Measurements from ENCODE around the gene PALD1.
"Not testable (repeated sequence)": the region's sequence is repeated elsewhere in the genome, so short reads cannot be mapped to it uniquely, and the experiment has no call there.

PALD1 gene

GRCh38 chr10:70600512-70601395 is 122.2 kb downstream of the PALD1 start:
- no peak for DNase-seq (ENCODE audit: insufficient read length, low spot score)
- FAIRE-seq, result no peak

GRCh38 chr10:70601746-70602145 is 123.2 kb downstream of the PALD1 start:
- DNase-seq (ENCODE audit: insufficient read length, low spot score), result no peak
- FAIRE-seq, result no peak

DNA sequence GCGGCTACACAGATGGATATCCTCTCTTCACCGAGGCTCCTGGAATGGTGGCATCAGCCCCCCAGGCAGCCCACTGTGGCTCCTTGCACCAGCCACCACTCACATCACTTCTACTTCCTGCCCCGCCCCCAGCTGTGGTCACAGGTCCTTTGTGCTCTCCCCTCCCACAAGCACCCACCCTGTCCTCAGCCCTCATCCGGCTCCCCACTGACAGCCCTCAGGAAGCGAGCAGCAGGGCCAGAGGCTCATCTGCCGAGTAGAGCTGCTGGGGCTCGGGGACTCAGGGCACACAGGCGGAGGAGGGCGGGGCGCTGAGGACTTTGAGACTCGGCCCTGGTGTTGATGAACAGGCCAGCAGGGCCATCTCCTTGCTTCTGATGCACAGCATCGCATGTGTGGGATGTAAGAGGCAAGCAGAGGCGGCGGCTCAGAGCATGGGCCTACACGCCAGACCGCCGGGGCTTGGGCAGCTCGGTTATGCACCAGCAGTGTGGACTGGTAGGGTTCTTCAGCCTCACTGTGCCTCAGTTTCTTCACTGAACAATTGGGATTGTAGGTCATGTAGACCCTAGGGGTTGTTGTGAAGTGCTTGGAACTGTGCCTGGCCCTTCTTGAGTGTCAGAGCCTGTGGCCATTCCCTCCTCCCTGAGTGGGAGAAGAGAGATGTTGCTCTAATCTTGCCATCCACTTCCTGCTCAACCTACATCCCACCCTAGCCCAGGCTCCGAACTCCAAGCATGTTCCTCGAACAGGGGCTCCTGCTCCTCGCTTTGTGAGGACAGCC is 124.3 kb downstream of the PALD1 start, which contains the start of gene PRF1:
Gene PRF1, minus strand, starts transcription at position 77 of the 784 bp plus-strand sequence. CDS start 1,839 bp downstream, outside the sequence.
- no peak for FAIRE-seq
- DNase-seq (ENCODE audit: insufficient read length, low spot score), result no peak

- DNase-seq (ENCODE audit: insufficient read length, low spot score) (no peak), FAIRE-seq (no peak)
Measured at GRCh38 chr10:70603449-70603801, 124.9 kb downstream of the PALD1 start.

- FAIRE-seq (no peak), DNase-seq (ENCODE audit: insufficient read length, low spot score) (no peak)
Measured at GRCh38 chr10:70604106-70604505, 125.5 kb downstream of the PALD1 start.

DNA sequence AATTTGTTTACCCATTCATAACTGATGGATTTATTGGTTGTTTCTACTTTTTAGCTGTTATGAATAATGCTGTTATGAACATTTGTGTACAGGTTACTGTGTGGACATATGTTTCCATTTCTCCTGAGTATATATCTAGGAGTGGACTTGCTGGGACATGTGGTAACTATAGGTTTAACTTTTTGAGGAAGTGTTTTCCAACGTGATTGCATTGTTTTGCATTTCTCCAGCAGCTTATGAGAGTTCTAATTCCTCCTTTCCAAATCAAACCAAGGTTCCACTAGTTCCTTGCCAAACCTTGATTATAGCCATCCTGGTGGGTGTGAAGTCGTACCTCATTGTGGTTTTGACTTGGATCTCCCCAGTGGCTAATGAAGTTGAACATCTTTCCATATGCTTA is 126.6 kb downstream of the PALD1 start:
- no peak for DNase-seq (ENCODE audit: insufficient read length, low spot score)
- no peak for FAIRE-seq

- DNase-seq (ENCODE audit: insufficient read length, low spot score) (no peak), FAIRE-seq (no peak)
Measured at GRCh38 chr10:70607936-70608335, 129.4 kb downstream of the PALD1 start.

- FAIRE-seq (no peak), DNase-seq (ENCODE audit: insufficient read length, low spot score) (no peak)
Measured at GRCh38 chr10:70613941-70614340, 135.4 kb downstream of the PALD1 start.

GRCh38 chr10:70614364-70614763 is 135.8 kb downstream of the PALD1 start:
- FAIRE-seq; DNase-seq (ENCODE audit: insufficient read length, low spot score): not testable (repeated sequence)

GRCh38 chr10:70615211-70615610 is 136.6 kb downstream of the PALD1 start:
- DNase-seq (ENCODE audit: insufficient read length, low spot score) (no peak), FAIRE-seq (no peak)

DNA sequence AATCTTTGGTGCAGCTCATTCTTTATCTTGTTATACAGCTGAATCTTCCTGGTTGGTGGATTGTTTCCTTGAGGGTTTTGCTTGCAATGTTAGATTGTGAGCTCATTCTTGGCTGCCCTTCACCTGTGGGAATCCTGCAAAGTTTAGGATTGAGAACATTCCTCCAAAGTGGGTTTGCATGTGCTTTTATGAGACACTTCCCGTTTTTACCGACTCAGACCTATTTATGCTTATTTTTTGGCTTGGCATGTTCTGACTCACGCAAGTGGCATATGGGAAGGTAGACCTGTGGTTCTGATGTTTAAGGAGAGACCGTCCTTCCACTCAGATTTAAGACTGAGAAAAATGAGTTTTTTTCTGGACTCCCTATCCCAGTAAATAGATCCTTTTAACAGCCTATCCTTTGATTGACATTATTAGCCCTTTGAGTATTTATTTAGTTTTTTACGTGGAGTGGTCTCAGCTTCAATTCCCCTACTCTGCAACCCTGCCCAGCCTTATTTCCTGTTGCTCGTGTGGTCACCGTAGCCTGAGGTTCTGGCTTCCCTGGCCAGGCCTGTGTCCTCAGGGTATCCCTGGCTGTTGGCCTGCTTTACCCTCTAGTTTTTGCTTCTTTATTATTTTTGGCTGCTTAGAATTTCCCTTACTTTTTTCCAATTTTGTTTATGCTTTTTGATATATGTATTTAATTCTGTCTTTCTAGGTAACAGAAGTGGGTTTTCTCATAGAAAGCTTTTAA is 137.4 kb downstream of the PALD1 start:
- no peak for FAIRE-seq
- no peak for DNase-seq (ENCODE audit: insufficient read length, low spot score)

- no peak for FAIRE-seq
- no peak for DNase-seq (ENCODE audit: insufficient read length, low spot score)
Measured at GRCh38 chr10:70616761-70617160, 138.2 kb downstream of the PALD1 start.

Data from HTR-8/SVneo (cell line).